Choroid plexus epithelial cell (primary cell): ENCODE results near the gene FAM184A.

ENCODE experiments used
- DNase-seq: peaks from one replicate; pipeline ENCODE4 v3.0.0-alpha.2; 2010; ENCODE audit warnings: low read depth
- H3K4me3 ChIP-seq: 2 replicates; pipeline ENCODE4 v1.5.1; 2011; ENCODE audit warnings: low read depth, mild to moderate bottlenecking, control low read depth, low read length, moderate library complexity
- CTCF ChIP-seq: conservative IDR thresholded peaks from 2 replicates; pipeline ENCODE4 v1.5.1; 2011; ENCODE audit warnings: low read depth, mild to moderate bottlenecking, control low read depth, inconsistent platforms, low read length, moderate library complexity

Gene FAM184A

DNA sequence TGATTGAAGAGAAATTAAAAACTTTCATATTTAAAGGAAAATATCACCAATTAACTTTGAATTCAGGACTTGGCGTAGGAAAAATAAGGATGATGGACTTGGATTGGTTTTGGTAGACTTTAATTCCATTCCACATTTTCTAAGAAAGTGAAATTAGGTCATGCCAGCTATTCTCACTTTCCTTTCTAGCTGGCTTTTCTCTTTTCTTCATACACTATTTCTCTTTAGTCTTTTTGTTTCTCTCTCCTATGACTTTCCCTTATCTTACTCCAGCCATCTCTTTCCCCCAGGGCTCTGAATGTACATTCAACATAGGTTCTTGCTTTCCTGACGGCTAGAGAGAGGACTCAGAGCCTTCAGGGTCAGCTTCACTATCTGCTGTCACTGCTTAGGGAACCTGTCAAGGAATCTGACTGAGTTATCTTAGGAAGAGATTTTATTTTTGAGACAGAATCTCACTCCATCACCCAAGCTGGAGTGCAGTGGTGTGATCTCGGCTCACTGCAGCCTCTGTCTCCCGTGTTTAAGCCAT, 82.1 kb downstream of the FAM184A start:
- no peak for TF ChIP-seq CTCF
- no peak for DNase-seq
- H3K4me3 ChIP-seq: no peak overlapping the region

GRCh38 chr6:118993803-118994251, 84.6 kb downstream of the FAM184A start:
- no peak for TF ChIP-seq CTCF
- no peak for DNase-seq
- H3K4me3 ChIP-seq: no peak overlapping the region

- H3K4me3 ChIP-seq: no peak overlapping the region
- no peak for DNase-seq
- no peak for TF ChIP-seq CTCF
Measured at GRCh38 chr6:118993358-118993757, 85.1 kb downstream of the FAM184A start.

- TF ChIP-seq CTCF: no peak
- DNase-seq: no peak
- no peak overlapping the region for H3K4me3 ChIP-seq
Measured at GRCh38 chr6:118992186-118992795, 86.2 kb downstream of the FAM184A start.

GRCh38 chr6:118986312-118986711, 92.2 kb downstream of the FAM184A start:
- no peak for DNase-seq

DNA sequence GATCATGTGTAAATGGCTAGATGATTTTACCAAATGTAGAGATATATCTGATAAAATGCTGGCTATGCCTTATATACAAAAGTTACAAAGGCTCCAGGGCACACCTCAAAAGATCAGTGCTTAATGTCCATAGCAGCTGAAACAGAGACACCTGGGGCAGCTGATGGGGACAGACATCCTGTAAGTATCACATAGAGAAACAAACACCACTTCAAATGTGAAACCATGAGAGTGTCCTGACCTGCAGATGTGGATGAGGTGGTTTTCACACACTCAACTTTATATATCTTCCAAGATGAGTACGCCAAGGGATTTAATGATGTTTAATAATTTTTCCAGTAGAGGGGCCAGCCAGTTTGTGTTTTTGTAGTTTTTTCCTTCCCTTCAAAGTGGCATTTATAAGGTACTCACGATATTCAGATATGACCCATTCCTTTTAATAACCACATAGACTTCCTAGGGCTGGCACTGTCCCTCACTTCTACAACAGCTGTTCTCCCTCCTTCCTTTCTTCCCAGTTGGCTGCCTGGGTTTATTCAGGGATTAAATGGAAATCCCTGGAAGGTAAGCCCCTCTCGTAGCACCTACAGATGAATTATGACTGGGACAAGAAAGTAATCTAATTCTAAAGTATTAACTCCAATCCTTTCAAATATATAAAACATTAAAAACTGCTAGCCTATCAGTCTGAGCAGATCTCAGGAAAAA, 93.2 kb downstream of the FAM184A start:
- TF ChIP-seq CTCF: no peak
- DNase-seq: no peak
- no peak overlapping the region for H3K4me3 ChIP-seq

More at GRCh38 chr6:118986312-118986711, 92.2 kb downstream of the FAM184A start:
- no peak for TF ChIP-seq CTCF
- no peak overlapping the region for H3K4me3 ChIP-seq

GRCh38 chr6:118984342-118984741, 94.1 kb downstream of the FAM184A start:
- no peak for TF ChIP-seq CTCF
- H3K4me3 ChIP-seq: no peak overlapping the region
- no peak for DNase-seq
